HG03103 (cell line): ENCODE measurements around the gene ADD3.
"Not testable (repeated sequence)": the region's sequence is repeated elsewhere in the genome, so short reads cannot be mapped to it uniquely, and the experiment has no call there.

Experiments used
- ATAC-seq: cut with Tn5 transposase; IDR thresholded peaks from one replicate; pipeline ENCODE4 v1.9.1; 2021; ENCODE audit warnings: low read depth; ENCODE audit not compliant: unreplicated experiment

ADD3 gene

DNA sequence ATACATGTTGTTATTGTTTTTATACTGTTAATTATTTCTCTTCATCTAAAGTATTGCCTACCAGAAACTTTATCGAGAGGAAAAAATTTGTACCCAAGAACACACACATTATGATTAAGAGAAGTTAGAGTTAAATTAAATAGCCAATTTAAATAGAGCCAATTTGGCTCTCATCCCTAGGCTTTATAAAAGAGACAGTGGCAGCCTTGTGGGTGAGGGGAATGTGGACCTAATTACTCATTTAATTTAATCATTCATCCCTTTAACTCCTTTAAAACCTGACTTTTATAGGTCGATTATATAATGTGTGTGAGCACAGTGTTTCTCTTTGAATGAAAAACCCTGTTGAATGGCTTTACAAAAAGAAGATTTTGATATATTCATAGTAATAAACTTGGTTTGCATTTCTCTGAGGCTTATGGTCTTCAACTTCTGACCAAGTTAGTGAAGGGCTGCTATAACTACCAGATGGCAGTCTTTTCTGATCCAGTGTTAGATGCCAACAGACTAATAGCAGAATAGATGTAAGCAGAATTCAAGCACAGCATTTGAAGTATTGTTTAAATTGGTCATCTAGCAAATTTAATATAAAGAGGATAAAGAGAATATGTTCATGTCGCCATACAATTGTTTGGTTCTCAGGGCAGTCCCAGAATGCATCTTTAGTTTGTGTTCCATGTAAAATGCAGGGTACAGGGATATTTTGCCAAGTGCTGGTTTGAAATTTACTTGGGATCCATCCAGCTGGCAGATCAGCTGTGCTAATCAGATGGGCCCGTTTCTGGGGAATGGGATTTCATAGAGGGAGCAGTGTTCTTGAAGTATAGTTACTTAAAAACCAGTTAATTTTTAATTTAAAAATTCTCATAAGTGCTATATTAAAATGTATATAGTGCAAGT, 25.3 kb downstream of the ADD3 start:
- ATAC-seq = no peak

DNA sequence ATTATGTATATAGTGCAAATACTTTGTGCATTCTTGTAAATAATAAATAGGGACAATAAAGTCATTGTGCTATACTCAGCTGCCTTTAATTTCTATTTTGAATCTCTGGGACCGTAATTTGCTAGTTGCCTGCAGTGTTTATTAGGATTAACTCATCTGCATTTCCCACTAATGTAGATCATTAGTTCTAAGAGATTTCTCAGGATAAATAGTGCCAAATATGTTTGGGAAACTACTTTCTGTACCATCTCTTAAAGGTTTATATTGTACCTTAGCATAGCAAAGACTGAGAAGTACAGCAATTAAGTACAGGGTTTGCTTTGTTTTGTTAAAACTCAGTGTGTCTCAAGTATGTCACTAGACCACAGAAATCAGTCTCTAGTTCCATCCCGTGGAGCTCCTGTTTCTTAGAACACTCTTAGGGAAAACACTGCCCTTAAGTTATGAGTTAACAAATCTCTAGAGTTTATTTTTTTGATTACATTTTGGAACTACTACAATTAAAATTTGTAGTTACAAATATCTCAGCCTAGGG, 26.0 kb downstream of the ADD3 start:
- no peak for ATAC-seq

- no peak for ATAC-seq
Observed at GRCh38 chr10:110034596-110034995, 26.8 kb downstream of the ADD3 start.

- ATAC-seq = no peak
Observed at GRCh38 chr10:110035070-110035921, 27.5 kb downstream of the ADD3 start.

DNA sequence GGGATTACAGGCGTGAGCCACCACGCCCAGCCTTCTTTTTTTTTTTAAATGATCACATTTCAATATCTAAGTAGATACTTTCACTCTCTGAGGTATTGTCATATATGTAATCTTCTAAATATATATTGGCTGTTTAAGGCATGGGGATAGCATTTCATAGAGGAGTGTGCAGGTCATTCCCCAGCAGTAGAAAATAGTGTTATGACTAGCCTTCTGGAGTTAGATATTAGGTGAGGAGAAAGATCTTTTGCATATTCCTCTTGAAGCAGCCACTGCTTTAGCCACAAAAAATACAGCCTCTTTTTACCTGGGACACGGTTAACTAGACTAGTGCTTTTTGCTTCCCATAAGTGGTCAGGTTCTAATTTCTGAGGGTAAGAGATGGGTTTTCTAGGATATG, 28.9 kb downstream of the ADD3 start:
- ATAC-seq = peak; percentile 83

- ATAC-seq = no peak
Observed at GRCh38 chr10:110039254-110039653, 31.5 kb downstream of the ADD3 start.

DNA sequence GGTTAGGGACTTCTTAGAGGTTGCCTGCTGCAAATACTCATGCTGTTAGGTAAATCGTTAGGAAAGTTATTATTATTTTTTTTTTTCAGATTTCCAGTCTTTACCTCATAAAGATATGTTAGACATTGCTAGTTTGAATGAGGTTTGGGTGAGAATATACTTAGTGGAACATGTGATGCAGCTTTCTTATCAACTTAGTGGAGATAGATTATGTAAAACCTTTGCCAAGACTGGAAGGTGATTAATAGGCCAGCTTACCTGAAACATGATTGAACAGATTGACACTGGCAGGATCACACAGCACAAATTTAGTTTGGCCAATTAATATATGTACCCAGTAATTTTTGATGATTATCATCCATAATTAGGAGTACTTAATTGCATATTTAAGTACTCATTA, 32.3 kb downstream of the ADD3 start:
- ATAC-seq = no peak

DNA sequence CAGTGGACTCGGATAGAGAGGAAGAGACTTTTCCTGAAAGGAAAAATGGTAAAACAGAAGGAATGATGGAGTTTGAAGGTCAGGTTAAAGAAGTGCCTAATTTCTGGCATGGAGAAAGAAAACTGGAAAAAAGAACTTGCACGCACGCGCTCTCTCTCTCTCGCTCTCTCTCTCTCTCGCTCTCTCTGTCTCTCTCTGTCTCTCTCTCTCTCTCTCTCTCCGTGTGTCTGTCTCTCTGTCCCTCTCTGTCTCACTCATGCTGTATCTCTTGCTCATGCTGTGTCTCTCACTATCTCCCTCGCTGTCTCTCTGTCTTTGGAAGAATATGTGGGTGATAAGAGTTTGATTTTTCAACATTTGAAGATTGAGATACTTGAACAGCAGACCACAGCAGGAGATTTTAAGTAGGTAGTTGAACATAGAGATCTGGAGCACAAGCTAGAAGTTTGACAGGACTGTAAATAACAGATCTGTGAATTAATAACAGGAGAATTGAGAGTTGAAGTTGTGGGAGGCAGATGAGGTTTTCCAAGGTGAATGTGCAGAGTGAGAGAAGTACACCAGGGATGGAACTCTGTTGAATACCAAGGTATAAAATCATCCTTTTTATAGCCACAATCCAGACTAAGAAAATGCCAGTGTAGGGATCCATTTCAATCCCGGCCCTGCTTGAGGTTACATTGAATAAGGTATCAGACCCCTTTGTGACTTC, 33.1 kb downstream of the ADD3 start:
- ATAC-seq = no peak

DNA sequence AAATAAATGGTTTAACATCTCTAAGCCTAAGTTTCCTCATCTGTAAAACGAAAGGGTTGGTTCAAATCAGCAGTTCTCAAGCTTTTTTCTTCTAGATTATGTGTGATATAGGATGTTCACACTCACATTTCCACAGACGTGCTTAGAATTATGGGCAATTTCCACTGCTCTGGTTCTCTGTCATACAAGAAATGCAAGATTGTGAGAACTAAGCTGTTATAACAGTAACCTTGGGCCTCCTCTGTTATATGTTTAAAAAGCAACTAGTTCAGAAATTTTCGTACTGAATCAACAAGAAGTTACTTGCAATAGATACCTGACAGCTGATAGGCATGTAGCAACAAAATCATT, 33.7 kb downstream of the ADD3 start:
- ATAC-seq = no peak

GRCh38 chr10:110042181-110042580, 34.4 kb downstream of the ADD3 start:
- no peak for ATAC-seq

- no peak for ATAC-seq
Observed at GRCh38 chr10:110042891-110043290, 35.1 kb downstream of the ADD3 start.

GRCh38 chr10:110044681-110045080, 36.9 kb downstream of the ADD3 start:
- no peak for ATAC-seq

DNA sequence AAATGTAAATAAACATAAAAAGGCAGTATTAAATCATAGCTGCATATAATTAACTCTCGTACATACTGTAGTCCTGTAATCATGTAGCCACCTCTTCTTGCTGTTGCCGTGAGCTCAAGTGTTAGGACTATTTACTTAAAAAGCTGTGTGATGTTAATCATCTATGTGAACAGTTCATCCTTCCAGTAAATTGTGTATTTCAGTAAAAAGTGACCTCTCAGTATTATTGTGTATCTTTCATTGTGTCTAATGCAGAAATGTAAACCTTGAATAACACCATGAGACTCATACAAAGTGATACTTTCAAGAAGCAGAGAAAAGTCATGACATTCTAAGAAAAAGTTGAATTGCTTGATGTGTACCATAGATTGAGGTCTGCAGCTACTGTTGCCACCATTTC, 38.0 kb downstream of the ADD3 start:
- no peak for ATAC-seq

DNA sequence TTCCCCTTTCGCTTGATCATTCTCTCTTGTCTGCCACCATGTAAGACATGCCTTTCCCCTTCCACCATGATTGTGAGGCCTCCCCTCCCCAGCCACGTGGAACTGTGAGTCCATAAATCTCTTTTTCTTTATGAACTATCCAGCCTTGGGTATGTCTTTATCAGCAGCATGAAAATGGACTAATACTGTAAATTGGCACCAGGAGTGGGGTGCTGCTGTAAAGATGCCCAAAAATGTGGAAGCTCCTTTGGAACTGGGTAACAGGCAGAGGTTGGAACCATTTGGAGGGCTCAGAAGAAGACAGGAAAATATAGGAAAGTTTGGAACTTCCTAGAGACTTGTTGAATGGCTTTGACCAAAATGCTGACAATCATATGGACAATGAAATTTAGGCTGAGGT, 40.4 kb downstream of the ADD3 start:
- ATAC-seq = not testable (repeated sequence)

DNA sequence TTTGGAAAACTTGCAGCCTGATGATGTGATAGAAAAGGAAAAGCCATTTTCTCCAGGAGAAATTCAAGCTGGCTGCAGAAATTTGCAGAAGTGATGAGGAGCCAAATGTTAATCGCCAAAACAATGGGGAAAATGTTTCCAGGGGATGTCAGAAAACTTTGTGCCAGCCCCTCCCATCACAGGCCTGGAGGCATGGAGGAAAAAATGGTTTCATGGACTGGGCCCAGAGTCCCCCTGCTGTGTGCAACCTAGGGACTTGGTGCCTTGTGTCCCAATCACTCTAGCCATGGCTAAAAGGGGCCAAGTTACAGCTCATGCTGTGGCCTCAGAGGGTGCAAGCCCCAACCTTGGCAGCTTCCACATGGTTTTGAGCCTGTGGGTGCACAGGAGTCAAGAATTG, 41.0 kb downstream of the ADD3 start:
- no peak for ATAC-seq

GRCh38 chr10:110049889-110050591, 42.3 kb downstream of the ADD3 start:
- ATAC-seq = not testable (repeated sequence)

DNA sequence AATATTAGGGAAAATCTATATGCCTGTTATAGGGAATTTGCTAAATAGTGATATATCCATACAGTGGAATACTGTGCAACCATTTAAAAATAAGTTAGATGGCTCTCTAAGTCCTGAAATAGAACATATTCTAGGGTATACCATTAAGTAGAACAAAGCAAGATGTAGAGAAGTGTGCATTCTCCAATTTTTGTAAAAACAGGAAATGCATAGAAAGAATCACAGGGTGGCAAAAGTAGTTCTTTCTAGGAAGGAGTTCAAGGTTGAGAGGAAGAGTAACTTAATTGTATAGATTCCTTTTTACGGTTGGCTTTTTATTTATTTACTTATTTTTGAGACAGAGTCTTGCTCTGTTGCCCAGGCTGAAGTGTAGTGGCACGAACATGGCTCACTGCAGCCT, 43.7 kb downstream of the ADD3 start:
- no peak for ATAC-seq

- no peak for ATAC-seq
Observed at GRCh38 chr10:110052916-110053315, 45.1 kb downstream of the ADD3 start.

GRCh38 chr10:110056822-110057221, 49.0 kb downstream of the ADD3 start:
- ATAC-seq = no peak

DNA sequence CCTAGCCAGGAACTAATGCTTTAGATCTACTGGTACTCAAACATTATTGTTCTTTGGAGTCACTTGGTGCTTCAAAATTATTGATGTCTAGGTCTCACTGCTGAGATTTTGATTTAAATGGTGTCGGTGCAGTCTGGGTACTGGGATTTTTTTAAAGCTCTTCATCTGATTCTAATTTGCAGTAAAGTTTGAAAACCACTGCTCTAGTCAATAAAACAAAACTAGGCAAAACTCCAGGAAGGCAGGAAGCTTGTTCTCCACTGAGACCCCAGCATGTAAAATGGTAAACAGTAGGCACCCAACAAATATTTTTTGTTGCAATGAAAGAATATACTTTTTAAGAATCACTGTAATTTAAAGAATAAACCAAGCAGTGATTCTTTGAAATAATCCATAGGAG, 49.7 kb downstream of the ADD3 start:
- ATAC-seq = no peak
